ACHN (cell line): Measurements from ENCODE around the gene FSCN2.
A peak's percentile ranks its signal among the peaks of the same experiment; 100 is the strongest.

Source experiments
- DNase-seq: peaks from one replicate; pipeline ENCODE4 v3.0.0-alpha.2; 2015
- in situ Hi-C: cut with HindIII; loops from 2 replicates; pipeline ENCODE4 v1.10.0; 2017; ENCODE audit warnings: low sequenced_read_pairs, low pct_ligation_motif_present, low pct_unique_long_range_greater_than_20kb

Gene FSCN2

DNA sequence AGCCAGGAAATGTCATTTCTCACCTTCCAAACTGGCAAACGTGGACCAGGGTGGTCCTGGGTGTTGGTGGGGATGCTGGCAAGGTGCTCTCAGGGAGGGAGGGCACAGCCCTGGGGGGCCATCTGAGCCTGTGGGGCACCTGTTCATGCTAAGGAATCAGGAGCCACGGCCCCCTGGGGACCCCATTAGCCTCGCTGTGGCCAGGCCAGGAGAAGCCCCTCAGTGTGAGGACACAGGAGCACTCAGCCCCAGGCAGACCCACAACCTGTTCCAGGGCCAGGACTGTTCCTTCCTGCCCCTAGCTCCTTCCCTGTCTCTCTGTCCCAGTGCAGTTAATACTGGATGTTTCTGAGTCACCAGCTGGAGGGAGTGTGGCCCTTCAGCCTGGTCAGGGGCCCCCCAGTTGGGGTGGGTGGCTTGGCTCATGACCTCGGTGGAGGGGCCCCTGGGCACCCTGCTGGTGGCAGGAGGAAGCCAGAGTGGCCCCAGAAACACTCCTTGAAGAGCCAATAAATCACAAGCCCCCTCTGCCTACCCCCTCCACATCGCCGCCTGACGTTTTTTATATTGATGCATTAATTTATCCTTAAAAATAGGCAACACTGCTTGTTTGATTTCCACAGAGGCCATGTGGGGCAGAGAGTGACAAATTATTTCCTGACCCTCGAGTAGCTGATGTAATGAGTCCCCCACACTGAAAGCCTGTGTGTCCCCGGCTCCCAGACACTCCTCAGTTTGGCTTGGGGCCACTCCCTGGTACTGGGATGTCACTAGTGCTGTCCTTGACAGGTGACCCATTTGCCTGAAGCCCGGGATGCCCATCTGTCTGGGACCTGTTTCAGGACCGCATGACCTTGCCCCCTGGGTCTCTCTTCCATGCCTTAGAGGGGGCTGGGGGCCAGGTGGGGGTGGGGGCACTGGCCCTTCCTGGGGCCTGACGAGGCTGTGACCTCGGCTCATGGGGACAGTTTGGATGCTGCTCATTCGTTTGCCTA is 37.9 kb upstream of the FSCN2 start:
- in situ Hi-C loops: no loop called here

DNA sequence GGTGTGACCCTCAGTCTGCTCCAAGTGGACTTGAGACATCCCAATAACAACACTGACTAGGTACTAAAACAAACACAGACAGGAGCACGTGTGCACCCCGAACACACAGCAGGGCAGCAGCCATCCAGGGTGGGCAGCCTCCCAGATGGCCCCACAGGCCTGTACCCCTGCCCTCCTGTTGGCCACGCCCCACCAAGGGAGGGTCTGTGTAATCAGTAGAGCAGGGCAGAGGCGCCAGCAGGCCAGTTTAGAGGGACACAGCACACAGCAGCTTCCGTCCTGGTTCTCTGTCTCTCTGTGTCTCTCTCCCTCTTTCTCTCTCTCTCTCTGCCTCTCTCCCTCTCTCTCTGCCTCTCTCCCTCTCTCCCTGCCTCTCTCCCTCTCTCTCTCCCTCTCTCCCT is 37.0 kb upstream of the FSCN2 start:
- DNase-seq: peak; percentile 31
- in situ Hi-C loops: no loop called here

More for the DNA sequence above, 37.9 kb upstream of the FSCN2 start:
- no peak for DNase-seq

DNA sequence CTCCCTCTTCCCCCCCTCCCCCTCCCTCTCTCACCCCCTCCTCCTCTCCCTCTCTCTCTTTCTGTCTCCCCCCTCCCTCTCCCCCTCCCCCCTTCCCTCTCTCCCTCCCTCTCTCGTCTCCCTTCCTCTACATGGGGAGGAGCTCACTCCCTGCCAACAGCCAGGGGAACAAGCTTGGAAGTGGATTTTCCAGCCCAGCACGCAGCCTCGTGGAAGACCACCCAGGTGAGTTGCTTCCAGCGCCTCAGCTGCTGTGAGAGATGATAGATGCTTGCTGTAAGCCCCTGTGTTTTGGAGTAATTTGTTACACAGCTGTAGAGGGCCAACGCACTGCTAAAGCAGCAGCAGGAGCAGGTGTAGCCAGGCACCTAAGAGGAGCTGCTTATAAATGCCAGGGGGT is 36.4 kb upstream of the FSCN2 start:
- in situ Hi-C loops: no loop called here
- DNase-seq: no peak

DNA sequence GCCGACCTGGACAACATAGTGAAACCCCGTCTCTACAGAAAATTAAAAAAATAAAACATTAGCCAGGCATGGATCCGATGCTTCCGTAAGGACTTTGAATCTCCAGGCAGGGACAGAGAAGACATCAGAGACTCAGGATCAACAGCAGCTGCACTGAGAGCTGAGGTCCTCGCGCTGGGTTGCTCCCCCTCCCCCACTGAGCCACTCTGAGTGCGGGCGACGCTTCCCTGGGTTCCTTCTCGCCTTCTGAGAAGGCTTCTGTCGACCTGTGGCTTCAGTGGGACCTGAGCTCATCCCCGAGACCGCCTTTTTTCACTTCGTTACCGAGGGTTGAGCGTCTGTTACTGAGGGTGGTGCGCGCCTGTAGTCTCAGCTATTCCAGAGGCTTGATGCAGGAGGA is 36.0 kb upstream of the FSCN2 start:
- no peak for DNase-seq
- in situ Hi-C loops: no loop called here

DNA sequence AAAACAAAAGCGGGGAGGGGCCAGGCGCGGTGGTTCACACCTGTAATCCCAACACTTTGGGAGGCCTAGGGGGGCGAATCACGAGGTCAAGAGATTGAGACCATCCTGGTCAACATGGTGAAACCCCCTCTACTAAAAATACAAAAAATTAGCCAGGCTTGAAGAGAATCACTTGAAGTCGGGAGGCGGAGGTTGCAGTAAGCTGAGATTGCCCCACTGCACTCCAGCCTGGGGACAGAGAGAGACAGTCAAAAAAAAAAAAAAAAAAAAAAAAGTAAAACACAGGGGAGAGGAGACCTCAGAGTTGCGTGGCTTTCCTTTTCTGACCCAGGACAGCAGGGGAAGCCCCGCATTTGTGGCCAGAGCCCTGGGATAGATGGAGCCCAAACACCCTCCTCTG is 35.5 kb upstream of the FSCN2 start:
- no peak for DNase-seq
- in situ Hi-C loops: no loop called here

DNA sequence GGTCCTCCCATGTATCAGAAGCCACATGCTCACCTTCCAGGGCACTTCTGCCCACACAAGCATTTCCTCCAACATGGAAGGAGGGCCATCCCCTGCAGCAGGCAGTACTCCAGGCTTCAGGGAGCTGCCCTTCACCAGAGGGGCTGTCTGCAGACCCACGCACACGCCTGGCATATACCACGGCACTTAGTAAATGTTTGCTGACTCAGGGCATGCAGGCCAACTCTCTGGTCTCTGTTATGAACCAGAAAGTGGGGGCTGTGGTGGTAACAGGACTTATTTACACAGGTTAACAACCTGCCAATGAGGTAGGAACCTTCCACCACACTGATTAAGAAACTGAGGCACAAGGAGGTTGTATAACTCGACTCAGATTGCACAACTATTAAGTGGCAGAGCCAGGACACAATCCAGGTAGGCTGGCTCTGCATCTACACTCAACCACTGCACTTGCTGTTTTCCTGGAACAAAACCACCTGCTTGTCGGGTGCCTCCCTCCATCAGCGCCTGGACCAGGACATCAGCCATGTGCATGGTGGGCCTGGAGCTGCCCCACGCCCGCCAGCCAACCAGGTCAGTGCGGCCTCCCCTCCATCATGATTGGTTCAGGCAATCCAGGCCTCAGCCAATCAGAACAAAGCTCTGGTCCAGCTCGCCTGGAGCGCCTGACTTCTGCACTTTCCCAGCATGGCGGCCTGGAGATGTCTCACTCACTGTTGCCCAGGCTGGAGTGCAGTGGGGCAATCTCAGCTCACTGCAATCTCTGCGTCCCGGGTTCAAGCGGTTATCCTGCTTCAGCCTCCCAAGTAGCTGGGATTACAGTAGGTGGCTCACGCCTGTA is 34.8 kb upstream of the FSCN2 start:
- DNase-seq: no peak
- in situ Hi-C loops: no loop called here

DNA sequence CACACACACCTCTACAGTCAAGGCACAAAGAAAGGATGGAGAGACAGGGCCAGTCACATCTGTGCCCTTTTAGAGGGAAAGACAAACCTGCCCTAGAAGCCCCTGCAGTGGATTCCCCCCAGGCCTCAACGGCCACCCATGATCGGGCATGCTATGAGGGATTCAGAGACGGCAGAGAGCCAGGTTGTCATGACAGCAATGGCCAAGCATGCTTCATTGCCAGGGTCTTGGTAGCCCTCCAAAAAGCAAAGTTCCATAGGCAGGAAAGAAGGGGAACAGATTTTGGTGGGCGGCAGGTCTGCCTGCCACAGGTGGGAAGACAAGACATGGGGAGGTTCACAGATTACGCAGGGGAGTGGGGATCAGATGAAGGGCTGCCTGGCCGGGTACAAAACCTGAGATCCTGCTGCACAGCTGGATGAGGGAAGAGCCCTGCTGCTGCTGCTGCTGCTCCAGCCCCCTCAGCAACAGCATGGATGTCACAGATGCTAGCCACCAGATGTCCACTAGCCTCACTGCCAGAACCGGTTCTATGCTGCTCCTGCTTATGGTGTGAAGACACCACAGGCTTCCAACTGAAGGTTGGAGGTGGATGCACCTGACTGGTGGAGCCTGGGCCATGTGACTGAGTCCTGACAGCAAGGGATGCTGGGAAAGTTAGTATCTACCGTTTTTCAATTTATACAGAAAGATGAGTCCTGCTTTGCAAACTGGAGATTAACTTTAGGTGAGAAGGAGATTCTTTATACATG is 33.4 kb upstream of the FSCN2 start:
- no peak for DNase-seq
- in situ Hi-C loops: no loop called here

DNA sequence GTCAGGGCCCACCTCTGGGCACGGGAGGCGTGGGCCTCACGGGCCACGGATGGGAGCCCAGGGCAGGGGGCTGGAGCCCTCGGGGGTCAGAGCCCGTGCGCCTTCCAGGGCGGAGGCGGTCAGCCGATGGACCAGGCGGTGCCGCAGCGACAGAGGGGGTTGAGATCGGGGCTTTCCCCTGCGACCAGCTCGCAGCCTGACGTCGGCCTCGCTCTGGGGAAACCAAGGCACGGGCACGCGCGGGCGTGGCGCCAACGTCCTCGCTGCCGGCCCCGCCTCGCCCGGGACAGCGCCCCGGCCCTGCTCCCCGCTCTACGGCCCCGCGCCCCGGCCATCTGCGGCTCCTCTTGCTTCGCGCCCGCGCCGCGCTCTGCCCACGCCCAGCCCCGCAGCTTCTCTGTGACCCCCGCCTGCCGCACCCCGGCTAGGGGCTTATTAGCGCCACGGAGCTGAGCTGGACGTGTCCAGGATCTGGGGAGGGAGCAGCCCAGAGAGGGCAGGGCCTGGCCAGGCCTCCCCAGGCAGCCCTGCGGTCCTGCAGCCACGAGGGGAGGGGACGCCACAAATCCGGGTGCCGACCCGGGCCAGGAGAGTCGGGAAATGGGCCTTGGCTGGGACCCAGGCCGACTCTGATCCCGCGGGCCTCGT is 29.1 kb upstream of the FSCN2 start:
- no peak for DNase-seq
- in situ Hi-C loops: no loop called here

DNA sequence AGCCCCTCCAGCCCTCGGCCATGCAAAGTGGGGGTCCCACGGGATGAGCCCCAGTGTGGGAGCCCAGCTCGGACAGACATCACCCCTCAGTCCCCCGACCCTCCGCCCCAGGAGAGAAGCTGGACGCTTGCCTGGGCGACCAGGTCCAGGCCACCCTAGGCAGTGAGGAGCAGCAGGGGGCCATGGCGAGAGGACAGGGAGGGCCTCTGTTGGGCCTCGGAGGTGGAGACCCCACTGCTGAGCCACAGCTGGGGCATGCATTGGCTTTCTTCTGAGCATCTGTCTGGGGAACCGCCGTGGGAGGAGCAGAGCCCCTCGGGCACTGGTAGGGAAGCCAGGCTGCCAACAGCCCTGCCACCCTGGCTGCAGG is 28.6 kb upstream of the FSCN2 start:
- in situ Hi-C loops: no loop called here
- no peak for DNase-seq

DNA sequence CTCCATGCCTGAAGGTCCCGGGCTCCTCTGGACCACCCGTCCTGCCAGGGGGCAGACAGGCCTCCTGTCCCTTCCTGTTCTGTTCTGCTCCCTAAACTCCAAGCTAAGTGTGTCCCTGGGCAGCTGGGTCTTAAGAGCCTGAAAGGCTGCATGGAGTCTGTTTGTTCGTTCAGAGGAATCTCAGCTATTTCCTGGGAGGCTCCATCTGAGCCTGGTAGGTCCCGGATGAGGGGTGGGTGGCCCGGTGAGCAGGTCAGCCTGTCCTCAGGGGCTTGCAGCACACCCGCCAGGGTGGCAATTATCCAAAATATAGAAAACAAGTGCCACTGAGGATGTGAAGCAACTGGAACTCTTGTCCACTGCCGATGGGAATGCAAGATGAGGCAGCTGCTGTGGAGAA is 28.1 kb upstream of the FSCN2 start:
- DNase-seq: no peak
- in situ Hi-C loops: no loop called here

DNA sequence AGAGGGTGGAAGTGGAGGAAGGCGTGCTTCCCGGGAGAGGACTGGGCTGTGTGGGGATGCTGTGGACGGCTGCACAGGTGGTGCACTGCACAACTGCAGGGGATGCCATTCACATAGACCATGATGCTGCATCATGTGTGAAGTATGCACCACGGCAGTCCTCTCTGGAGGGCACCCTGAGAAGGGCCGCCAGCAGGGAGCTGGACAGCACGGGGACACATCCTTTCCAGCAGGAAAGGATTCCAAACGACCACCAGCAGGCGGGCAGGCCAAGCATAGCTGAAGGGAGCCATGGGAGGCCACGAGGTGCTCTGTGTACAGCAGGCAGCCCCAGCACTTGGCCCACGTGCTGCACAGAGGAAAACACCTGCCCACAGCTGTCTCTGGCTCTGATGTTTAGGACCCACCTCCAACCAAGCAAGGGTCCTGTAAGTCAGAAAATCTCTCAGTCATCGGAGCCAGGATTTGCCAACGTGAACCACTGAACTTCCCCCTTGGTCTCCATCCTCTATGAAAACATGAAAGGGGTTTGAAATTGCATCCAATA is 25.6 kb upstream of the FSCN2 start:
- in situ Hi-C loops: no loop called here
- DNase-seq: no peak

DNA sequence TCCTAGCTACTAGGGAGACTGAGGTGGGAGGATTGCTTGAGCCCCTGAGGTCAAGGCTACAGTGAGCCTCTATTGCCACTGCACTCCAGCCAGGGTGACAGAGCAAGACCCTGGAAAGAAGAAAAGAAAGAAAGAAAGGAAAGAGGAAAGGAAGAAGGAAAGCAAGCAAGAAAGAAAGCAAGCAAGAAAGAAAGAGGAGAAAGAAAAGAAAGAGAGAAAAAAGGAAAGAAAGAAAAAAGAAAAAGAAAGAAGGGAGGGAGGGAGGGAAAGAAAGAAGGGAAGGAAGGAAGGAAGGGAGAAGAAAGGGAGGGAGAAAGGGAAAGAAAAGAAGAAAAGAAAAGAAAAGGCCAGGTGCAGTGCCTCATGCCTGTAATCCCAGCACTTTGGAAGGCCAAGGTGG is 24.6 kb upstream of the FSCN2 start:
- DNase-seq: no peak
- in situ Hi-C loops: no loop called here

DNA sequence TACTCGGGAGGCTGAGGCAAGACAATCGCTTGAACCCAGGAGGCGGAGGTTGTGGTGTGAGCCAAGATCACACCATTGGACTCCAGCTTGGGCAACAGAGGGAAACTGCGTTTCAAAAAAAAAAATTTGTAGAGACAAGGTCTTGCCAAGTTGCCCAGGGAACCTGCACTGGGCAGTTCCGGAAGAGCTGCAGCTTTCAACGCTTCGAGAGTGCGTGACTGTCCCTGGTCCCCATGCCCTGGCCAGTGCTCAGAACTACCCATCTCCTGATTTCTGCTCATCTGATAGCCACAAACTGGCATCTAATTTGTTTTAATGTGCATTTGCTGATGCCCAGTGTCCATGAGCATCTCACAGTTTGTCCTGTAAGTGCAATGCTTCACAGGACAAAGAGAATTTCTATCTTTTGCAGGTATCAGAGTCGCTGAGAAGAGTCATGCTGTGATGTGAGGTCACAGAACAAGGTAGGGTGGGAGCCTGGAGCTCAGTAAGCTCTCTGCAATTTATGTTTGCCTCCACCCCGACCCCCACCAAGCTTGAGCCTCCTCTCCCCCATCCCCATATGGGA is 19.5 kb upstream of the FSCN2 start:
- in situ Hi-C loops: no loop called here
- DNase-seq: peak; percentile 72

DNA sequence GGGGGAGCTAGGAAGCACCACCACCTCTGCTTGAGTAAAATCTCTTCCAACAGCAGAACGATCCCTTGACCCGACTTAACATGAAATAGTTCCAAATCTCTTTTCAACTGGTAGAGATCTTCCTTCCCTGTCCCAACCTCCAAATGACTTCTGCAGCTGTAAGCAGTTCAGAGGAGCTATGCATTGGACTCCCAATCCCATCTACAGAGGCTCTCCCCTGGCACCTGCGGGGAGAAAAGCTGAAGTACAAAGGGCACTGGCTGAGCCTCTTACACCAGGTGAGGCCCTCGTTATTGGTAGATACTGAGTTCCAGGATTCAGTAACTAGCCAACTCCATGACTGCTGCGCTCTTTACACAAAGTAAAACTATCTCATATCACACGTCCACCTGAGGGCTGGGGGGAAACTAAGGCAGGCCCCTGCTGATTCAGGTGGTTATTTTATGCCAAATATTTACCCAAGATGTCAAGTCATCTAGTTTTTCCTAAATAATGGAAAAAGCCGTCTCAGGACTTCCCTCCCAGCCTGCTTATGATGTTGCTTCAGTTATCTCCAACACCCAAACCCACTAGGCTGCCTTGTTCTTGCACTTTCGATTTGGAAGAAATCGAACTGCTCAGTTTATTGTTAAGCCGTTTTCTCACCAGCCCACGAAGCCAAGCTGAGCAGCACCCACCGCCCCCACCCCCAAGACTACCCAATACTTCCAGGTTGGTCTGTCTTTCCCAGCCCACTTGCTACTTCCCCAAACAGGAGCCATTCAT is 18.8 kb upstream of the FSCN2 start:
- DNase-seq: peak; percentile 54
- in situ Hi-C loops: no loop called here

DNA sequence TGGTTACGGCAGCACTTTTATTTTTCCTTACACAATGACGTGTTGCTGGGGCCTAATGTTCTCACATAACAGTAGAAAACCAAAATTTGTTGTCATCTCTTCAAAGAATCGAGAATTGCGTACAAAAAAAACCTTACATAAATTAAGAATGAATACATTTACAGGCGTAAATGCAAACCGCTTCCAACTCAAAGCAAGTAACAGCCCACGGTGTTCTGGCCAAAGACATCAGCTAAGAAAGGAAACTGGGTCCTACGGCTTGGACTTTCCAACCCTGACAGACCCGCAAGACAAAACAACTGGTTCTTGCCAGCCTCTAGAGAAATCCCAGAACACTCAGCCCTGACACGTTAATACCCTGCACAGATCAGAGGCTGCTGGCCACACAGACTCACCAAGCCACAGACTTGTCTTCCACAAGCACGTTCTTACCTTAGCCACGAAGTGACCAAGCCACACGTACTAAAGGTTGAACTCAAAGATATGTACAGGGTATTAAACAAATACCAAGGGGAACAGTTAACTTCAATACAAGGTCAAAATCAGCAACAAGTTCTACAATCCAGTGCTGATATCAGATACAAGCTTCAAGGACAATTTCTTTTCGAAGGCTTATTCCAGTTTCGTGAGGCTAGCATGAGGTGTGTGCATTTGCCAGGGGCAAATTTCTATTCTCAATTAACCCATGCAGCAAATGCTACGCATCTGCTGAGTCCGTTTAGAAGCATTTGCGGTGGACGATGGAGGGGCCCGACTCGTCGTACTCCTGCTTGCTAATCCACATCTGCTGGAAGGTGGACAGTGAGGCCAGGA is 18.0 kb upstream of the FSCN2 start:
- in situ Hi-C loops: no loop called here
- DNase-seq: no peak

DNA sequence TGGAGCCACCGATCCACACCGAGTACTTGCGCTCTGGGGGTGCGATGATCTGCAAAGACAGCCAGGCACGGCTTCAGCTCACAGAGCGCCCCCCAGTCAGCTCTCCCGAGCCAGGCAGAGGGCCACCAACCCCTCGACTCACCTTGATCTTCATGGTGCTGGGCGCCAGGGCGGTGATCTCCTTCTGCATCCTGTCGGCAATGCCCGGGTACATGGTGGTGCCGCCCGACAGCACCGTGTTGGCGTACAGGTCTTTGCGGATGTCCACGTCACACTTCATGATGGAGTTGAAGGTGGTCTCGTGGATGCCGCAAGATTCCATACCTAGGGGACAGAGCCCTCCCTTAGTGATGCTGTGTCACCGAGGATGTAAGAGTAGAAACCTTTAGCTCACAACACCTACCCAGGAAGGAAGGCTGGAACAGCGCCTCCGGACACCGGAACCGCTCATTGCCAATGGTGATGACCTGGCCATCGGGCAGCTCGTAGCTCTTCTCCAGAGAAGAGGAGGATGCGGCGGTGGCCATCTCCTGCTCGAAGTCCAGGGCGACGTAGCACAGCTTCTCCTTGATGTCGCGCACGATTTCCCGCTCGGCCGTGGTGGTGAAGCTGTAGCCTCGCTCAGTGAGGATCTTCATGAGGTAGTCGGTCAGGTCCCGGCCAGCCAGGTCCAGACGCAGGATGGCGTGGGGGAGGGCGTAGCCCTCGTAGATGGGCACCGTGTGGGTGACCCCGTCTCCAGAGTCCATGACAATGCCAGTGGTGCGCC is 17.2 kb upstream of the FSCN2 start:
- DNase-seq: peak; percentile 30
- in situ Hi-C loops: no loop called here
